ENCODE measurements around the gene LRRC8D. TPM values are rescaled to one million over a fixed set of nuclear protein-coding genes. Genes with fewer than 3 reads are reported as not detected.

The LRRC8D gene
- polyA plus RNA-seq, 4 donors, result 13.0 to 36.7 (median 20.2) TPM

GRCh38 chr1:89966656-89967055 is 145.8 kb downstream of the LRRC8D start:
- Histone ChIP-seq H3K9me3 (ENCODE audit: control insufficient read depth in 2 of 2, insufficient read depth in 1 of 2, low read depth in 1 of 2, low read length in 1 of 2) (no peaks in the 10 kb centered on the region), H3K27me3 (ENCODE audit: control insufficient read depth in 3 of 3, insufficient read depth in 3 of 3, low read length in 3 of 3) (no peaks in the 10 kb centered on the region), H3K4me3 (ENCODE audit: low read depth in 1 of 3, low read length in 3 of 3) (no peak overlapping the region), H3K4me1 (ENCODE audit: control insufficient read depth in 3 of 3, insufficient read depth in 2 of 3, low read depth in 1 of 3, low read length in 2 of 3) (no peaks in the 10 kb centered on the region), H3K27ac (ENCODE audit: low read depth in 1 of 3, low read length in 2 of 3) (no peak overlapping the region), H3K36me3 (ENCODE audit: control insufficient read depth in 3 of 3, insufficient read depth in 2 of 3, low read depth in 1 of 3, low read length in 3 of 3) (no peaks in the 10 kb centered on the region)
- DNase-seq (no peak), FAIRE-seq (no peak)
- WGBS, 3 donors, result 51 to 66% (median 62%) methylated on average over 5 of the region's 5 CpGs

- no peak overlapping the region for H3K27ac ChIP-seq (ENCODE audit: low read depth in 1 of 3, low read length in 2 of 3)
- no peaks in the 10 kb centered on the region for H3K36me3 ChIP-seq (ENCODE audit: control insufficient read depth in 3 of 3, insufficient read depth in 2 of 3, low read depth in 1 of 3, low read length in 3 of 3)
- DNase-seq (no peak), FAIRE-seq (no peak)
- no peaks in the 10 kb centered on the region for H3K9me3 ChIP-seq (ENCODE audit: control insufficient read depth in 2 of 2, insufficient read depth in 1 of 2, low read depth in 1 of 2, low read length in 1 of 2)
- no peaks in the 10 kb centered on the region for H3K4me1 ChIP-seq (ENCODE audit: control insufficient read depth in 3 of 3, insufficient read depth in 2 of 3, low read depth in 1 of 3, low read length in 2 of 3)
- no peak overlapping the region for H3K4me3 ChIP-seq (ENCODE audit: low read depth in 1 of 3, low read length in 3 of 3)
- H3K27me3 ChIP-seq (ENCODE audit: control insufficient read depth in 3 of 3, insufficient read depth in 3 of 3, low read length in 3 of 3), result no peaks in the 10 kb centered on the region
- 37 to 53% (median 51%) methylated on average over 1 of the region's 1 CpG for WGBS, 3 donors
Observed at GRCh38 chr1:89971600-89971999, 150.8 kb downstream of the LRRC8D start.

GRCh38 chr1:89972024-89972423 is 151.2 kb downstream of the LRRC8D start:
- H3K4me3 ChIP-seq (ENCODE audit: low read depth in 1 of 3, low read length in 3 of 3), result no peak overlapping the region
- DNase-seq, result no peak
- no peaks in the 10 kb centered on the region for H3K4me1 ChIP-seq (ENCODE audit: control insufficient read depth in 3 of 3, insufficient read depth in 2 of 3, low read depth in 1 of 3, low read length in 2 of 3)
- H3K27me3 ChIP-seq (ENCODE audit: control insufficient read depth in 3 of 3, insufficient read depth in 3 of 3, low read length in 3 of 3), result no peaks in the 10 kb centered on the region
- no peak for FAIRE-seq
- no peaks in the 10 kb centered on the region for H3K36me3 ChIP-seq (ENCODE audit: control insufficient read depth in 3 of 3, insufficient read depth in 2 of 3, low read depth in 1 of 3, low read length in 3 of 3)
- H3K9me3 ChIP-seq (ENCODE audit: control insufficient read depth in 2 of 2, insufficient read depth in 1 of 2, low read depth in 1 of 2, low read length in 1 of 2), result no peaks in the 10 kb centered on the region
- no peak overlapping the region for H3K27ac ChIP-seq (ENCODE audit: low read depth in 1 of 3, low read length in 2 of 3)

DNA sequence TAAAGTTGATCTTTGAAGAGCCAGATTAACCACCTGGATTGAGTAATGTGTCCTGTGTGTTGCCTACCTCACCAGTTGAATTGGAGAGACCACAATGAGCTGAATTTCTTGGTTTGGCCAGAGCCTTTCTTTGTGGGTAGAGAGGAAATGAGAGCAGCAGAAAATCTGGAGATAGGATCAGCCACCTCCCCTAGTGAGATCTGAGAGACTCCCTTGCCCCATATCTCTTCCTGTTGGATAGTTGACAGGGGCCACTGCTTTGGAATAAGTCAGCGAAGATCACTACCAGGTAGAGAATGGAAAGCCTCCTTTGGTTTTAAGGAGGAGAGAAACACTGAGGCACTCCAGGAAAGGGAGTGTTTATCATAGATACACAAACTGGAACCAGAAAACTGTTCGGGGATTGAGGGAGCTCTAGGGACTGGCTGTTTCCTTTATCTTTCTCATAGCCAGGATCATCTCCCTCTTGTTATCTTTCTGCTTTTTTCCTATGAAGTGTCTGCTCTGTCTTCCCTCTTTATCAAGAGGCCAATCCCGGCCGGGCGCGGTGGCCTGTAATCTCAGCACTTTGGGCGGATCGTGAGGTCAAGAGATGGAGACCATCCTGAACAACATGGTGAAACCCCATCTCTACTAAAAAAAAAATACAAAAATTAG is 152.8 kb downstream of the LRRC8D start:
- H3K9me3 ChIP-seq (ENCODE audit: control insufficient read depth in 2 of 2, insufficient read depth in 1 of 2, low read depth in 1 of 2, low read length in 1 of 2), result no peaks in the 10 kb centered on the region
- no peaks in the 10 kb centered on the region for H3K36me3 ChIP-seq (ENCODE audit: control insufficient read depth in 3 of 3, insufficient read depth in 2 of 3, low read depth in 1 of 3, low read length in 3 of 3)
- DNase-seq, result no peak
- no peak for FAIRE-seq
- no peaks in the 10 kb centered on the region for H3K4me1 ChIP-seq (ENCODE audit: control insufficient read depth in 3 of 3, insufficient read depth in 2 of 3, low read depth in 1 of 3, low read length in 2 of 3)
- no peak overlapping the region for H3K27ac ChIP-seq (ENCODE audit: low read depth in 1 of 3, low read length in 2 of 3)
- no peaks in the 10 kb centered on the region for H3K27me3 ChIP-seq (ENCODE audit: control insufficient read depth in 3 of 3, insufficient read depth in 3 of 3, low read length in 3 of 3)
- 90 to 93% (median 90%) methylated on average over 8 of the region's 8 CpGs for WGBS, 3 donors
- H3K4me3 ChIP-seq (ENCODE audit: low read depth in 1 of 3, low read length in 3 of 3), result no peak overlapping the region

DNA sequence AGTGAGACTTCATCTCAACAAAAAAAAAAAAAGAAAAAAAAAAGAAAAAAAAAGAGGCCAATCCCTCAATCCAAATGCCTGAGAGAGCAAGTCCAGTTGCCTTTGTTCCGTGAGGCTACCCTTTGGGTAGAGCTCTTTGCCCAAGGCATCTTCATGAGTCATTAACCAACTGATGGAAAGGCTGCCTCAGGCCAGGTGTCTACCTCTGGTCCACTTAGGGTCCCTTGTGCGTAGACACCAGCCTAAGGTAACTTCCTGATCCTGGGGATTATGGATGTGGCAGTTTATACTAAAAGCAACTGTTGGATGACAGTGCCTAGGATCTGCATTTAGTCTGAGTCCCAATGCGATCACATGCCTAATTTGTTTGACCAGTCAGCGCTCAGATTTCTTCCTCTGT is 153.4 kb downstream of the LRRC8D start:
- FAIRE-seq (no peak), DNase-seq (no peak)
- Histone ChIP-seq H3K9me3 (ENCODE audit: control insufficient read depth in 2 of 2, insufficient read depth in 1 of 2, low read depth in 1 of 2, low read length in 1 of 2) (no peaks in the 10 kb centered on the region), H3K4me3 (ENCODE audit: low read depth in 1 of 3, low read length in 3 of 3) (no peak overlapping the region), H3K27me3 (ENCODE audit: control insufficient read depth in 3 of 3, insufficient read depth in 3 of 3, low read length in 3 of 3) (no peaks in the 10 kb centered on the region), H3K27ac (ENCODE audit: low read depth in 1 of 3, low read length in 2 of 3) (no peak overlapping the region), H3K36me3 (ENCODE audit: control insufficient read depth in 3 of 3, insufficient read depth in 2 of 3, low read depth in 1 of 3, low read length in 3 of 3) (no peaks in the 10 kb centered on the region), H3K4me1 (ENCODE audit: control insufficient read depth in 3 of 3, insufficient read depth in 2 of 3, low read depth in 1 of 3, low read length in 2 of 3) (no peaks in the 10 kb centered on the region)
- 92 to 96% (median 95%) methylated on average over 4 of the region's 4 CpGs for WGBS, 3 donors

DNA sequence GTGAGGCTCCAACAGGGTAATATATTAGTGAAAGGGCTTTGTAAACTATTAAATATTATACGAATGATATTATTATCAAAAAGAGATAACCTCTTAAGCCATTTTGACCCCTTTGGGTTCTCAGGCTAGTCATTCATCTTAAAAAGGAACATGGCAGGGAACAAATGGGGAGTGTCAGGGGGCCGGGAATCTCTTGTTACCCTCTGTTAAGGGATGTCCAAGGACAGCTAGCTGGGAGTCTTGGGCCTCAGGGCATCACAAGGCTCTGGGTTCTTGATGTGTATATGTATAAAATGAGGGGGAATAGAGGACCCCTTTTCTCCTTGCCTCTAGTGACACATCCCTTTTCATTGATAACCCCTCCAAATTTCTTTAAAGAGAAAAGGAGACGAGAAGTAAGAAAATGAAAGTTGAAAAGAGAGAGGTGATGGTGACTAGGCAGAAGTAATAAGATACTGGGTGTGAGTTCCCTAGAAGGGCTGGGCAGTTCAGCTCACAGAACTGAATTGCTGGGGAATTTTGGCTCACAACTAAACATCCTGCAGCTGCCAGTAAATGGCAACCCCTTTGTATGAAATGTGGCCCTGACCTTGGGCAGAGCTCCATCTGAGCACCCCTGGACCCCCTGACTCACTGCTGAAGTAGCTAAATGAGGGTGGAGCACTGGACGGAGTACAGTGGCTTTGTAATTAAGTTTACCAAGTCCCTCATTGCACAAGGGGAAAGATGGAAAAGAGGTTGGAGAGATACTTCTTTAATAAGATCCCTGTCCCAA is 154.1 kb downstream of the LRRC8D start:
- WGBS, 3 donors, result 62 to 67% (median 63%) methylated on average over 4 of the region's 4 CpGs
- H3K4me1 ChIP-seq (ENCODE audit: control insufficient read depth in 3 of 3, insufficient read depth in 2 of 3, low read depth in 1 of 3, low read length in 2 of 3), result no peaks in the 10 kb centered on the region
- no peak overlapping the region for H3K4me3 ChIP-seq (ENCODE audit: low read depth in 1 of 3, low read length in 3 of 3)
- H3K27me3 ChIP-seq (ENCODE audit: control insufficient read depth in 3 of 3, insufficient read depth in 3 of 3, low read length in 3 of 3), result no peaks in the 10 kb centered on the region
- DNase-seq (no peak), FAIRE-seq (no peak)
- H3K27ac ChIP-seq (ENCODE audit: low read depth in 1 of 3, low read length in 2 of 3), result no peak overlapping the region
- no peaks in the 10 kb centered on the region for H3K9me3 ChIP-seq (ENCODE audit: control insufficient read depth in 2 of 2, insufficient read depth in 1 of 2, low read depth in 1 of 2, low read length in 1 of 2)
- no peaks in the 10 kb centered on the region for H3K36me3 ChIP-seq (ENCODE audit: control insufficient read depth in 3 of 3, insufficient read depth in 2 of 3, low read depth in 1 of 3, low read length in 3 of 3)

DNA sequence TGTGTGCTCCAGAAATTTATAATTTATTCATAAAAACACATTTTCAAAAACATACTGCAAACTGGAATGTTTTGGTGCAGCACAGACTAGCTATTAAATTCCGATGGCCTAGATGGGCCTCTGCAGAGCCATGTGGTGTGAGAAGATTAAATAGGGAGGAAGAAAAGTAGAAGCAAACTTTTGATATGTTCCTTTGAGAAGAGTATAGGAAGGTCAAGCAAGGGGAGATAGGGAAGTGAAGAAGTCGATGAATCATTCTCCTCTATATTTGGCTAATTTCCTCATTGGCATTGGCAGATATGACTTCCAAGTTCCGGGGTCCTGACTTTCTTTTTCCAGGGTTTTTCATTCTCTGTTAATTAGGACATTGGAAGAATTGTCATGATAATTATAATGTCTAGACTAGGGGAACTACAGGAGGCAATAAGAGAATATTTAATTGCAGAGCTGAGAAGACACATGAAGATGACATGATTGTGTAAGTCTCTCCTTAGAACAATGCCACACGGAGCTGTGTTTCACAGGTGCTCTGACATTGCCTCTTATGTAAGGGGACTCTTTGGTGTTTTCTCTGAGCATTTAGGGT is 154.8 kb downstream of the LRRC8D start:
- H3K9me3 ChIP-seq (ENCODE audit: control insufficient read depth in 2 of 2, insufficient read depth in 1 of 2, low read depth in 1 of 2, low read length in 1 of 2), result no peaks in the 10 kb centered on the region
- no peak overlapping the region for H3K27ac ChIP-seq (ENCODE audit: low read depth in 1 of 3, low read length in 2 of 3)
- no peaks in the 10 kb centered on the region for H3K4me1 ChIP-seq (ENCODE audit: control insufficient read depth in 3 of 3, insufficient read depth in 2 of 3, low read depth in 1 of 3, low read length in 2 of 3)
- no peak overlapping the region for H3K4me3 ChIP-seq (ENCODE audit: low read depth in 1 of 3, low read length in 3 of 3)
- H3K36me3 ChIP-seq (ENCODE audit: control insufficient read depth in 3 of 3, insufficient read depth in 2 of 3, low read depth in 1 of 3, low read length in 3 of 3), result no peaks in the 10 kb centered on the region
- DNase-seq (no peak), FAIRE-seq (no peak)
- WGBS, 3 donors, result 67 to 75% (median 74%) methylated on average over 4 of the region's 4 CpGs
- H3K27me3 ChIP-seq (ENCODE audit: control insufficient read depth in 3 of 3, insufficient read depth in 3 of 3, low read length in 3 of 3), result no peaks in the 10 kb centered on the region

GRCh38 chr1:89978755-89979154 is 157.9 kb downstream of the LRRC8D start:
- Histone ChIP-seq H3K4me3 (ENCODE audit: low read depth in 1 of 3, low read length in 3 of 3) (no peak overlapping the region), H3K4me1 (ENCODE audit: control insufficient read depth in 3 of 3, insufficient read depth in 2 of 3, low read depth in 1 of 3, low read length in 2 of 3) (no peaks in the 10 kb centered on the region), H3K27me3 (ENCODE audit: control insufficient read depth in 3 of 3, insufficient read depth in 3 of 3, low read length in 3 of 3) (no peaks in the 10 kb centered on the region), H3K27ac (ENCODE audit: low read depth in 1 of 3, low read length in 2 of 3) (no peak overlapping the region), H3K9me3 (ENCODE audit: control insufficient read depth in 2 of 2, insufficient read depth in 1 of 2, low read depth in 1 of 2, low read length in 1 of 2) (no peaks in the 10 kb centered on the region), H3K36me3 (ENCODE audit: control insufficient read depth in 3 of 3, insufficient read depth in 2 of 3, low read depth in 1 of 3, low read length in 3 of 3) (no peaks in the 10 kb centered on the region)
- FAIRE-seq, result no peak
- 91 to 100% (median 95%) methylated on average over 1 of the region's 1 CpG for WGBS, 3 donors
- no peak for DNase-seq
